Fibroblast of skin of left quadriceps (primary cell): Measurements from ENCODE around the gene P2RY6.
"Not testable (repeated sequence)": the region's sequence is repeated elsewhere in the genome, so short reads cannot be mapped to it uniquely, and the experiment has no call there.

Experiments
- DNase-seq, 2 experiments: peaks; one replicate each; pipeline ENCODE4 v3.0.0-alpha.2; 2013; ENCODE audit warnings: low read depth in 2 of 2

P2RY6 gene

DNA sequence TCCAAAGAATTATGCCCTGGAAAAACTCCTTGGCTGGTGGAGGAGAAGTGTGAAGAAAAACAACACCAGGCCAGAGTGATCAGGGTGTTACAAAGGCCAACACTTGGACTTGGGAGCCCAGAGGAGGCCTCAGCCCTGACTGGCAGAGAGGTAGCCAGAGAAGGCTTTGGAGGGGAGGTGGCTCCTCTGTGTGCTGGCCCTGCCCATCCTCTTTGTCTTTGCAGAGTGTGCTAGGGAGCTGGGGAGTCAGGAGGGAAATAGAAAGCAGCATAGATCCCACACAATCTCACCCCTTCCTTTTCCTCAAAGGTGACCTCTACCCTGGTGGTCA, 12.0 kb upstream of the P2RY6 start:
- DNase-seq = no peak

DNA sequence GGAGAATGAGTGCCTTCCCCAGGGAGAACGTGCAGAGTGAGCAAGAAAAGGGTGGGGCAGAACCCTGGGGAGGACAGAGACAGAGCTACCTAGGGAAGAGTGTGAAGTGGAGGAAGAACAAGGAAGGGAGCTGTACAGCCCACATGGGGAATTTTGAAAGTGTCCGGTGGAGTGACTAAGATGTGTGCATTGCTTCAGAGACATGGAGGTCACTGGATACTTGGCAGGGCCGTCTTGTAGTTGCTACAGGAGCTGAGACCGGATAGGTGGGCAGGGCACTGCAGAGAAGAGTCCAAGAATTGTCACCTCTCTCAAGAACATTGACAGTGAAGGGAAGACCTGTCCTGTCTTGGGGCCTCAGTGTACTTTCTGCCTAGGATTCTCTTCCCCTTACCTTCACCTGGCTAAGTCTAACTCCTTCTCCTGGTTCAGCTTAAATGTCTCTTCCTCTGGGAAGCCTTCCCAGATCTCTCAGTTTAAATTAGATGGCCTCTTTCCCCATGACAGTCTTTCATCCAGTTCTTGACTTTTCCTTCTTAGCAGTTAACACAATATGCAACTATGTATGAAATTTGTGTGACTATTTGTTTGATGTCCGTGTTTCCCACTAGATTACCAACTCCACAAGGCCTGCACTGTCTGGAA, 9.2 kb upstream of the P2RY6 start:
- DNase-seq = no peak

DNA sequence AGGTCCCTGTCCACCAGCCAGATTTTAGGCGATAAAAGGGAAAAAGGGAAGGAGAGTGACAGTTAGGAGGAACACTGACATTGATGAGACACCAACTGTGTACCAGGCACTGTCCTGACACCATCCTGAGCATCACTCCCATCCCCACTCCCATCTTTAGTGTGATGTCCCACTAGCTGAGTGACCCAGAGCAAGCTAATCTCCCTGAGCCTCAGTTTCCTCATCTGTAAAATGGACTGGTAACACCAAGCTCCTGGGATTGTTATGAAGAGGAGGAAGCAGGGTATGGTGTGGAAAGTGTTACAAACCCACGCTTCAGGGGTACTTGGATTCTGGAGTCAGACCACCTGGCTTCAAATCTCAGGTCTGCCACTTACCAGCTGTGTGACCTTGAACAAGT, 8.5 kb upstream of the P2RY6 start:
- no peak for DNase-seq

DNA sequence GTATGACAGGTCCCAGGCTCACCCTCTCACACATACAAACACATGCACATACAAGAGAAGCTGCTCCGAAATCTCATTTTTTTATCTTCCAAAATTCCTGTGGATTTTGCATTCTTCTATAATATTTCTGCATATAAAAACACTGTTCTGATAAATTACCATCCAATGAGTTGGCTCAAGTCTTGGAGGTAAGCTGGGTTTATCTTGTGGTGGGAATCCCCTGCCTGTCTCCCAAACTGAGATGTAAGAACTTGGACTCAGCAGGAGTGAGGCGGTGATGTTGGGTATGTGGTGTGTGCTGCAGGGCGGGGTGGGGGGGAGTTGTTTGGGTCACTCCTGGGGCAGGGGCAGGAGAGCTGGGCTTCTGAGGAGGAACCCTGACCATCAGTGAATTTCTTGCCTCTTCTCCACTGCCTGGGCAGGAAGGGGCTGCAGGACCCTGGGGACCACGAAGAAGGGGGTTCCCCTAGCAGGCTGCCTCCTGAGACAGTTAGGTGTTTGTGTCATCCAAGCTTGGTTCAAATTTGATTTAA, 6.8 kb upstream of the P2RY6 start:
- DNase-seq = no peak

DNA sequence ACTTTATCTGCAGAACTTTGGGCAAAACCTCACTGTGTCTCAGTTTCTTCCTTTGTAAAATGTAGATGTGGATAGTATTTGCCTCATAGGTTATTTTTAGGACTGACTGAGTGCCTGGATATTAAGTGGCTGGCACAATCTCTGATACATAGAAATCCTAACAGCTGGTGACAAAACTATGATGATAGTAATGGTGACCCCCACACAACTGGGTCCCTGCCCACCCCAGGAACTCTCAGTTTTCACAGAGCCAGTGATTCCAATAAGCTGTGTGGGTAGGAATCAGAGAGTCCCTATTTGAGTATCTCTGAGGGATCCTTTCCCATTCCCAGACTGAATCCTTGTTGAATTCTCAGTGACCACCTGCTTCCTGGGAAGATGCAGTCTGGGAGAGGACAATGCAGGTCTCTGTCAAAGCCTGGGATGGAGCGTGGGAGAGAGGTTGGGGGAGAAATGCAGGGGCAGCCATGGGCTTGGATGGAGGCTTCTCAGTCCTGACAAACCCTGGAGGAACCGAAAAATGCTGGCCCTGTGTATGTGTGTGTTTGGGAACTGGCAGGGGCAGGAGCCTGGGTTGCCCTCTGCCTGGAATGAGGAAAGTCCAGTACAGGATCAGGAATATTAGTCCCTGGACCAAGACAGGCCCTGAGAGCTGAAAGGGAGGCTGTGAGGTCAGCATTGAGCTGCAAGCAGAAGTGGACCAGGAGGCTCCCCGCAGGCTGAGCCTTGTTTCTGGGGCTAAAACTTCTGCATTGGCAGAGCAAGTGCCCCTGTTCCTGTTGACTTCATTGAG, 6.1 kb upstream of the P2RY6 start:
- DNase-seq = no peak

DNA sequence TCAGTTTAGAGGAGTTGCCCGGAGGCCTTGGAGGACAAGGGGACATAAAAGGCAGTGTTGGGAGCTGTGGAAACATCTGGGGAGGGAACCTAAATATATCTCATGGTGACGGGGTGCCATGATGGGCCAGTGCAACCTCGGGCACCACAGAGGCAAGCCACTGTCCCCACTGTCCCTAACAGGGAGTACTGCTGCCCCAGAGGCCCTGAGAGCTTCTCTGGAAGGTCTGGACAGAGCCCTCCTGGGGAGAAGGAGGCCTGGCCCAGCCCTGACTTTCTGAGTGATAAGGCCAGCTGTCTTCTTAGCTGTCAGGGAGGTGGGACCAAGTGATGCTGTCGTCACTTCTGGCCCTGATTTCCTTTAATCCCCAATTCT, 5.5 kb upstream of the P2RY6 start:
- DNase-seq = no peak

DNA sequence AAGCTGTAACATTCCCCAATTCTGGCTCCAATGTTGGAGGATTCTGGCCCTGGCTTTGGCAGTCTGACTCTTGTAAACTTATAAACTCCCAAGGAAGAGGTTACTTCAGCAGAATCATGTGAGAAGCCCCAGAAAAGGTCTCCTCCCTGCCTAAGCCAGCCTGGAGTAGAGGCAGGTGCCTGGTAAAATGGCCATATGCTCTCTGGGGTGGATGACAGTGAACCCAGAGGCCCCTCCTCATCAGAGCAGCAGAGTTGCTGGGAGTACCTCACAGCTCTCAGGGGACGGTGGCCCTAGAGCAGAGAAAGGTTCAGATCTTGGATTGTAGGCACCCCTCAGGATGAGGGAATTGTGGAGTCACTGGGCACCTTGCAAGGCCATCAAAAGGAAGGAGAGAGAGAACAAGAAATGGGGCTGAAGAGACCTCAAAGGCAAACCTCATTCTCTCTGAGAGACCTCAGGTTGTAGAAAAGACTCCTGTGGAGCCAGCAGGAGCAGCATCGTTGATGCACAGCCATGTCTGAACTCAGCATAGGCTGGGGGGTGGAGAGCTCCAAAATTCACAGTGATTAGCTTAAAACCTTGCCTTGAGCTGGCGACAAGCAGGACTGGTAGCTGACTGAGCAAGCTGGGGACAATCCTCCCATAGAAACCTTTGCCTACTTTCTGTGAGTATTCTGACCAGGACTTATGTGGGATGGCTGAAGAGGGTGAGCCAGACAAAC, 4.9 kb upstream of the P2RY6 start:
- no peak for DNase-seq

DNA sequence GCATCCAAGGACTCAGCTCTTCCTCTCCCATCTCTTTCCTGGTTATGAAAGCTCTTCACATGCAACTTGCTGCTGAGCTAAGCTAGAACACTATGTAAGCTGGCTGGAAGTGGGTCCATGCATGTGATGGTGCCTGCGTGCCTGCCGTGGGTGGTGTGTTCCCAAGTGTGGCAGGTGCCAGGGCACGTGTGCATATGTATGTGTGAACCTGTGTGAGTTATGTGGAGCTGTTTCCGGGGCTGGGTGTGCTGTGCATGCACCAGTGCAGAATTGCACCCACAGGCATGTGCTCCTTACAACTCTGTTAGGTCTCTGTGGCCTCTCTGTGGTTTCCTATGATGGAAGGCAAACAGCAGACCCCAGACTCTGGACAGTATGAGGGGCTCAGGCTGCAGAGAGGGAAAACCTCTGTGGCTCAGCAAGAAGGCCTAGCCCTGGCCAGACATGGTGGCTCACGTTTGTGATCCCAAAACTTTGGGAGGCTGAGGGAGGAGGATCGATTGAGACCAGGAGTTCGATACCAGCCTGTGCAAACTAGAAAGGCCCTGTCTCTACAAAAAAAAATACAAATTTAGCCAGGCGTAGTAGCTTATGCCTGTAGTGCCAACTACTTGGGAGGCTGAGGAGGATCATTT, 4.1 kb upstream of the P2RY6 start:
- no peak for DNase-seq

DNA sequence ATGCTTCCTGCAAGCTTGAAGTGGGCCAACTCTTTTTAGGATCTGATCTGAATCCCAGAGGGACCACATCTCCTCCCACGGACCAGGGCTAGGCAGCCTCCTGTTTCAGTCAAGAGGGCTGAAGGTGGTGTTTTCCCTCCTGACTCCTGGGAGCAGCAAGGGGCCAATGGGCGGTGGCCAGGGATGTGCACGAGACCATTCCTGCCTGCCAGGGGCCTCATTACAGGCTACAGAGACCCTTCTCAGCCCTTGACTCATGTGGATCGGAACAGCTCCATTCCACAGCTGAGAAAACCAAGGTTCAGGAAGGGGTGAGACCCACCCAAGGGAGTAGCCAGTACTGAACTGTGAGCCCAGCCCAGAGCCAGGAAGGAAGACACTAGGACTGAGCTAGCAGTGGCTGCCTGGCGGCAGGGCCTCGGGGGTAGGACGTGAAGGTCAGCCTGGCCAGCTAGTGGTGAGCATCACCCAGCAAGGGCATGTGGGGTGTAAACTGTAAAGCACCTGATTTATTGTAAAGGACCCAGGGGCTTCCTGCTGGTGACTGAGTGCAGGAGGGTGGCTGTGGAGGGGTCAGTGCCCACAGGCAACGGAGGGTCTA, 3.4 kb upstream of the P2RY6 start:
- no peak for DNase-seq

DNA sequence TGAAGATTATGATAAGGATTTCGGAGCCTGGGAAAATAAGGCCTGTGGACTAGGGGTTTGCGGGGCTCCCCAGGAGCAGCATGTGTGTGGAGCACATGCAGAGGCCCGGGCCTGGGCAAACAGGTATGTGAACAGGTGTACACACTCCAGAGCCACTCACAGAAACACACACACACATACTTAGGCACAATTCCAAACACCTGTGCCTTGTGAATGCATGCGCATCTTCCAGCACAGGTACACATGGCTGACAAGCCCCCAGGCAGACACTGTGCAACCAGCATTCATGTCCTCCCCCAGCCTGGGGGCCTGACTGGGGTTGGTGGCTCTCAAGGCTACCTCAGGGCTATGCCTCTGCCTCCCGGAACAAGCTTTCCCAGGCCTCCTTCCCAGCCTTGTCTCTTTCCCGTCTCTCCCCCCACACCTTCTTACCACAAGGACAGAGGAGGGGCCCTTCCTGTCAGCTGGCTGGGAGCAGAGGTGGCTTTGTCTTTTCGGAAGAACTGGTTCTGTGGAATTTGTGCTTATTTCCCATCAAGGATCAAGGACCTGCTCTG, 2.6 kb upstream of the P2RY6 start:
- no peak for DNase-seq

DNA sequence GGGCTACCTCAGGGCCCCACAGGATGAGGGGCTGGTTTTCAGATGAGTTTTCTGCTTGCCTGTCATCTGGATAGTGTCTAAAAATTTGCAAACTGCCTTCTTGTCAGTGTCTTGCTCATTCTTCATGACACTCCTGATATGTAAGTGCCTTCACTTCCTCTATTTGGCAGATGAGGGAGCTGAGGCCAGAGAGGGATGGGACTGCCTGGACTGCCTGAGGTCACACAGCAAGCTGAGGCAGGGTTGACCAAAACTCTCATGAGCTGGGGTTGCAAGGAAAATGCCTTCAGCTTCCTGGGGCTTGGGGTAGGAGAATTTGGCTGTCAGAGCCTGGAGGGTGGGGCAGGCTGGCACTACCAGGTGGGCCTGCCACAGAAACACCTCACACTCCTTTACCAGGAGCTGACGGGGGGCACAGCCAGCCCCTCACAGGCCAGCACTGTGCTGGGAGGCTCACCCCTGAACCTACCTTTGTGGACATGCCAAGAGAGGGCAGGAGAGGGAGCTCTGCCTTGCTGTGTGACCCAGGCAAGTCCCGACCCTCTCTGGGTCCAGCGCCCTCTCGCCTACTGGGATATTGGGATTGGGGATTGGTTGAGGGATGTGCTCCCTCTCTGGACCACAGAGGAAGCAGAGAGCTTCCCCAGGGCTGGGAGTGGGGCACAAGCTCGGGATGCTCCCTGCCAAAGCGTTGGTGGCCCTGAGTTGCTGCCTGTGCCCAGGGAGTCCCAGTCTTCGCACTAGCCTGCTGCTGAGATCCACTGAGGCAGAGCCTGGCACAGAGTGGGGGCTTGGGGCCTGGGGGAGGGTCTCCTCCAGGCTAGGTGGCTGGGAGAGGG, 1.9 kb upstream of the P2RY6 start:
- no peak for DNase-seq

DNA sequence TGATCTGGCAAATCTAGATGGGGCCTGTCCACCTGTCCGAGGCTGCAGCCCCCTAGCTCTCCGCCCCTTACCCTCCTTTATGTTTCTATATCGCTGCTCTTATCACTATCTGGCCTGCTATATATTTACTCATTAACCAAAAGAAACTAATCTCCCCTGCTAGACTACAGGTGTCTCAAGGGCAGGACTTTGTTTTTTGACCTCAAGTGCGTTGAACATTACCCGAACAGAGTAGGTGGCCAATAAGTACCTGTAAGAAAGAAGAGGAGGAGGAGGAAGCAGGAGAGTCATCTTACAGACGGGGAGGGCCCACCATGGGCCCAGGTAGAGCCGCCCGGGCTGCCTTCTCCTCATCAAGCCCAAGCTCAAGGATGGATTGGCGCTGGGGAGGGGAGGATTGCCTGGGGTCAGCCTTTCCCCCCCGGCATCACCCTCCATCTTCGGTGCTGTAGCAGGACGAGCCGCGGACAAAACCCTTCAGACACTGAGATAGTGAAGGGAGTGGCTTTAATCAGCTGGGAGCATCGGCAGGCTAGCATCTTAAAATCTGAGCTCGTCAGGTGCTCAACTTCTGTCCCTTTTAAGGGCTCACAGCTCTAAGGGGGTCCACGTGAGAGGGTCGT, 1.2 kb upstream of the P2RY6 start:
- no peak for DNase-seq

DNA sequence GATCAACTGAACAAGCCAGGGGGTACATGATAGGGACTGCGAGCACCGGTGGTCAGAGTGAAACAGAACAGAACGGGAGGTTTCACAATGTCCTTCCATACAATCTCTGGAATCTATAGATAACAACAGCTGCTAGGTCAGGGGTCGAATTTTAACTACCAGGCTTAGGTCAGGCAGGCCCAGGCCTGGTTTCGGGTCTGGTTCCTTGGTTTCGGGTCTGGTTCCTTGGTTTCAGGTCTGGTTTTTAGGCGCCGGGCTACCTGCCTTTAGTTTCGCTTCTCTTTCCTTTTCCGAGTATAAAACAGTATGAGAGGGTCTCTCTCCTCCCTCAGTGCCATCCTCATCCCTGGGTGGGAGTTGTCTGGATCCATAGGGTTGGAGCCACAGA, 666 bp upstream of the P2RY6 start:
- not testable (repeated sequence) for DNase-seq

DNA sequence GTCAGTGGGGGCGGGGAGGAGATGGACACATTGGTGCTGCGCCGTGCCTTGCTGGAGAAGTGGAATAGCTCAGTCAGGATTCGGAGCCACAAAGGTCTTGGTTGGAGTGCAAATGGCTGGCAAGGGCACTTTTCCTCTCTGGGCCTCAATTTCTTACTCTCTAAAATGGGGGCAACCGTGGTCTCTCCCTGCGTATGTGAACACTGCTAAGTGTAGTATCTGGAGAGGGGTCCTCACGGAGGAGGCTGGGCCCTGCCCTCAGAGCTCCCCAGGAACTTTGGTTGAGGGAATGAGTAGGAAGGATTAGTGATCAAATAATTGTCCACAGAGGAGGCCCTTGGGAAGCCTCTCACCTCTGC, 521 bp downstream of the P2RY6 start:
- no peak for DNase-seq

DNA sequence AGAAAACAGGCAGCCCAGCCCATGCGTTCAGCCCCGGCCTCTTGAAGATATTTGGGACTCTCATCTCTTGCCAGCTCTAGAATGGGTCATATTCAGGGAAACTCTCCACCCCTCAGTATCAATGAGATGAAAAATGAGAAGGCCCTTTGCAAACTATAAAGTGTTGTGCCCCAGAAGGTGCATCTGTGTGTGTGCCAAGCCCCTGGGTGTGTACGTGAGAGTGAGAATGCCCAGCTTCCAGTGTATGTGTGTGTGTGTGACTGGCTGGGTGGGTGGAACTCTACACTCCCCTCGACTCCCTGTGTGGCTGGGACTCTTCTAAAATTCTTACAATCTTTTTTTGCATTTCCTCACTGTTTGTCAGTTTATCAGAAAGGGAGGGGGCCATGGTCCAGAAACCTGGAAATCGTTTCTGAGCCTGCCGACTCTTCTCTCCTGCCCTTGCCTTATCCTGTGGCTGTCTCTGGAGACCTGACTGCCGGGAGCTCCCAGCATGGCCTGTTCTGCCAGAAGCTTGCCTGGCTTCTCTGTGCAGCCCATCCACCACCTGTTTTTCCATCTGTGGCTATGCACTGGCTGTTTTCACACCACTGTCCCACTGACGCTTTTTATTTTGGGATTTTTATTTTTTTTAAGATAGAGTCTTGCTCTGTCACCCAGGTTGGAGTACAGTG, 1.2 kb downstream of the P2RY6 start:
- DNase-seq = no peak

DNA sequence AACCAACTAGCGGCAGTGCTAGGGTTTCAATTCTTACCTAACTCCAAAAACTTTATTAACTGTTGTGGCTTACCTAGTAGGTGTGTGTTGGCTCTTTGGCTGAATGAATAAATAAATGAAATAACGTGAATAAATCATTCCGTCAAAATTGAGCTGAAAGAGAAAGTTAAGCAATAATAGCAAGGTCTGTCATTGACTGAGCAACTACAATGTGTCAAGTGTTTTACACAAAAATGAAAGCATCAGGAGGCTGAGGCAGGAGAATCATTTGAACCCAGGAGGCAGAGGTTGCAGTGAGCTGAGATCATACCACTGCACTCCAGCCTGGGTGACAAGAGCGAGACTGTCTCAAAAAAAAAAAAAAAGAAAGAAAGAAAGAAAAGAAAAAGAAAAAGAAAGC, 2.1 kb downstream of the P2RY6 start:
- not testable (repeated sequence) for DNase-seq

DNA sequence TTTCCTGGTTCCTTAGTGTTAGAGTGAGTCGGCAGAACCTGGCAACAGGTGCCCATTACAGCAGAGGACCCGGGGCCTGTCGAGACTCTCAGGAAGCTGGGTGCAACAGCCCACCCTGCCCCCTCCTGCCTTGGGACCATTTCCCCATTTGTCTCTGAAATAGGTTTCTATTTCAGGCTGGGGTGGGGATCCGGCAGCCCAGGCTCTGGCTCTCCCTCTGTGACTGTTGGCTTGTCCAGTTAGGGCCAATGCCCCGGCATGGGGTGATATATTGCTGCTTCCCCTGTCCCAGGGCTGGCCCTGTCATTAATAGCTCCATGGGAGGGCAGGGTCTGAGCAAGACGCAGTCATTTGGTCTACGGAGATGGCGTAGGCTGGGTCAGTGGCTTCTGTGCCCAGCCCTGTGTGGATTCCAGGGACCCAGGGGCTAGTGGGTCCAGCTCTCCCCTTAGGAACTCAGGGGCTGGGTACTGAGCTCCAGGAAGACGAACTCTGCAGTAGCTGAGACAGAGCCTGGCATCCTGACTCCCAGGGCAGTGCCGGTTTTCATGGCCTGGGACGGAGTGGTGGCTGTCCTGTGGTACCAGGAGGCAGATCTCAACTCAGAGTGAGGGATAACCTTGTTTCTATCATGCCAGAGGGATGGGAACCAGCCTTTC, 2.7 kb downstream of the P2RY6 start:
- no peak for DNase-seq

DNA sequence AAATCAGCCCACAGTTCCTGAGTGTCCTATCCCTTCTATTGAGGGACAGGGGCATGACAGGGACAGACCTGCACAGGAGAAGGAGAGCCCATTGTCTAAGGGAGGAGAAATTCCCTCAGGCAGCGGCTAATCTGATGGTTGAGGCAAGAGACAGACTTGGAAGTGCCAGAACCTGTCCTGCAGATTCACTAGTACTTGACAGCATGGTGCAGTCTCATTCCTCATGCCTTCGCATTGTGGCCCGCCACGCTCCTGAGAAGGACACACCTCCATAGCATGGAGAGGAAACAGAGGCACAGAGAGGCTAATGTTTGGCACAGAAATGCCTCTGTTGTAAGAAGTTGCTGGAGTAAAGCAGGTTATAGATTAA, 3.2 kb downstream of the P2RY6 start:
- no peak for DNase-seq

DNA sequence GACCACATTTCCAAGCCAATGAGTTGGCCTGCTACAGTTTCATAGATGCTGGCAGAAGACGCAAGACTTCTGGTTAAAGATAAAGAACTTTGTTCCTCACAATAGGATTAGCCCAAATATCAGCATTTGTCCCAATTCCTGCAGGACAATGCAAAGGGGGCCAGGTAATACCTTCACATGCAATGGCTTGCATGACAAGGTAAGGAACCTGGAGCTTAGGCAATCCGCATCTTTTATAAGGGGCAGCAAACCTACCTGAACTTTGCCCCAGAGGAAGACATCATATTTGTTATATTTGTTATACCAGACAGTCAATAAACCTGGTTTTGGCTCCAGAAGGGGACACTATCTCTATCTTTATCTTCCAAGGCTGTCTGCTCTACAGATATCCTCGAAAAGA, 5.3 kb downstream of the P2RY6 start:
- no peak for DNase-seq
